Uterus (tissue), 2 donors: ENCODE data around the gene BMERB1.

Experiments
- CTCF ChIP-seq, 4 experiments: fragments of 200-600 bp in 2 of 4; fragments of 450-650 bp in 2 of 4; sonication (generic) in 2 of 4; IDR thresholded peaks; one replicate each; pipeline ENCODE4 v1.5.1; 2016 to 2019; ENCODE audit warnings: antibody characterized with exemption in 4 of 4, mild to moderate bottlenecking in 2 of 4, moderate library complexity in 1 of 4
- POLR2A ChIP-seq, 2 donors: fragments of 450-650 bp; IDR thresholded peaks; one replicate each; pipeline ENCODE4 v1.6.1; 2016; ENCODE audit warnings: antibody characterized with exemption in 2 of 2, mild to moderate bottlenecking in 1 of 2, moderate library complexity in 1 of 2

DNA sequence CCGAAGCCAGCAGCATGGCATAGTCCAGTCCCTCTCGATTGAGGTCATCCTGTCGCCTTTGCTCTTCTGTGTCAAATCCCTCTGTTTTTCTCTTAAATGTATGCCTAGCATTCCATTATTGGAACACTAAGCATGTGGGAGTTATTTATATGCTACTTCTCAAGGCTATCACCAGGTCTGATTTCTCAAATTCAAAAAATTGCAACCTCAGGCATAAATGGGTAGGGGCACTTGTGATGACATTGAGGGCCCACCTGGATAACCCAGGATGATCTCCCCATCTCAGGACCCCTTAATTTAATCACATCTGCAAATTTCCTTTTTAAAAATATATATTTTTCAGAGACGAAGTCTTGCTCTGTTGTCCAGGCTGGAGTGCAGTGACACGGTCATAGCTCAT lies 95.7 kb downstream of the BMERB1 start:
- TF ChIP-seq CTCF (IDR thresholded peaks at IDR 0.05), result no peak
- no peak for TF ChIP-seq POLR2A (IDR thresholded peaks at IDR 0.05)
